ENCODE measurements around the gene LDB2.
"Not testable (repeated sequence)": the region's sequence is repeated elsewhere in the genome, so short reads cannot be mapped to it uniquely, and the experiment has no call there.

LDB2 gene

DNA sequence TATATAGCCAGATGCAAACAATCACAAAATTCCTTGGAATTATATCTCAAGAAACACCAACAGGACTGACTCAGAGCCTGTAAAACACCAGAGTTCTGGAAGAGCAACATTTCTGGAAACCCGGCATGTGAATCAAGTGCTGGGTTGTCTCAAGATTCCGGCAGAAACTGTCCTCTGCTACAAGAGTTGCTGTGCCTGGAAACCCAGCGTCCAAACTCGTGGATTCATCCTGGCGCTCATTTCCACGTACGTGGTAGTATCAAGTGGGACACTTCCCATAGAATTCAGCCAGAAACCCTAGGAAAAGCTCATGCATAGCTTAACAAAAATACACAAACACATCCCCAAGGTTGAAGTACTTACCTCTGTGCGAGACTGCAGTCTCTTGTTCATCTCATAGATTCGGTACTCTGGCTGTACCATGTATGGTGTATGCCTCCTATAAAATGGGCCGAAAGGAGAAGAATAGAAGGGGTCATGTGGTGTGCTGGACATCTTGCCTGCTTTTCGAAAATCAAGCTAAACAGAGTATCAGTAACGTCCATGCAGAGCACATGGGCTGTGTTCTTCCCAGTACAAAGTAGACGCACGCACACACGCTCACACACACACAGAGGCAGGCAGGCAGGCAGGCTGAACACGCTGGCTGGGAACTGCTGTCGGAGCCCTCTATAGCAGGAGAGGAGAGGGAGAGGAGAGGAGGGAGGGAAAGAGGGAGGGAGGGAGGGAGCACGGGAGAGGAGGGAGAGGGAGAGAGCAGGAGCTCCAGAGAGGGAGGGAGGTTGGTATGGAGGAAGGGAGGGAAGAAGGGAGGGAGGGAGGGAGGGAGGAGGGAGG lies at the start of gene LDB2:
Gene LDB2, minus strand, starts transcription at position 655 of the 837 bp plus-strand sequence.
- H3K4me3 ChIP-seq = peak within 1 kb of the TSS; percentile 18 to 42 (median 30)
- peak within 1 kb of the TSS in 18 of 21 experiments; percentile 16 to 80 (median 63) for H3K27ac ChIP-seq

DNA sequence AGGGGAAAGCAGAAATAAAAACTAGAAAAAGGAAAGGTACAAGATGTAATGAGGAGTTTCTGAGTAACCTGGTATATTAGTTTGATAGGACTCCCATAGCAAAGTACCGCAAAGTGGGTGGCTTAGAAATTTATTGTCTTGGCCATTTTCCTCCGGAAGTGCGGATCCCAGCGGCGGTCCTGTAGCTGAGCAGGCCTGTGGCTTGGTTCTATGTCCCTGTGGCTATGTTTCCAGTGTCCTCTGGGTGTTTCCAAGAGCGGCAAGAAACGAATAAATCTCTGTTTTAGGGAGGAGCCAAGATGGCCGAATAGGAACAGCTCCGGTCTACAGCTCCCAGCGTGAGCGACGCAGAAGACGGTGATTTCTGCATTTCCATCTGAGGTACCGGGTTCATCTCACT lies 44.0 kb upstream of the LDB2 start:
- H3K4me3 ChIP-seq = no peak overlapping the region
- H3K27ac ChIP-seq = no peak overlapping the region

- Histone ChIP-seq H3K4me3 (no peak overlapping the region), H3K27ac (no peak overlapping the region)
Measured at GRCh38 chr4:16939178-16939577, 40.7 kb upstream of the LDB2 start.

DNA sequence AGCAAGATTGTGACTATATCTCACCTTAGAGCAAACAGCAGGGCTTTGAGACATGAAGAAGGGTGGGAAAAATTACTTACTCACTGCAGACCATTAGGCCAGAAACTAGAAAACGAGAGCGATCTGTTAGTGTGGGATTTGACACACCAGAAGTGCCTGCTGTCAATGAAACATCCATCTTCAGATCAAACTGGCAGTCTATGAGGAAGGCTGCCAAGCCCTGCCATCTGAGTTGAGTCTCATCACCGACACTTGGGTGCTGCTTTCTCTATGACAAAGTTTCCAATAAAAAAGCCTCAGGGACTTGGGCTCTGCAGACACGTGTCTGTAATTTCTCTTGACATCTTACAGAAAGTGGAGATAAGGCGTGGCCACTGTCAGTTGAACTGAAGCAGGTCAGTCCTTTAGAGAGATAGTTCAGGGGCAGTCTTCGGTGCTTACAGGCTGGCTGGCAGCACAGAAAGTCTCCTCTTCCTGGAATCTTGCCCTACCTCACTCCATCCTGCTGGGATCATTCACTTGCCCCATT lies 40.1 kb upstream of the LDB2 start:
- no peak overlapping the region for H3K4me3 ChIP-seq
- no peak overlapping the region for H3K27ac ChIP-seq

GRCh38 chr4:16931339-16932305 lies 33.2 kb upstream of the LDB2 start:
- no peak overlapping the region for H3K4me3 ChIP-seq
- H3K27ac ChIP-seq = no peak overlapping the region

GRCh38 chr4:16926214-16926613 lies 27.8 kb upstream of the LDB2 start:
- no peak overlapping the region for H3K27ac ChIP-seq
- H3K4me3 ChIP-seq = no peak overlapping the region

DNA sequence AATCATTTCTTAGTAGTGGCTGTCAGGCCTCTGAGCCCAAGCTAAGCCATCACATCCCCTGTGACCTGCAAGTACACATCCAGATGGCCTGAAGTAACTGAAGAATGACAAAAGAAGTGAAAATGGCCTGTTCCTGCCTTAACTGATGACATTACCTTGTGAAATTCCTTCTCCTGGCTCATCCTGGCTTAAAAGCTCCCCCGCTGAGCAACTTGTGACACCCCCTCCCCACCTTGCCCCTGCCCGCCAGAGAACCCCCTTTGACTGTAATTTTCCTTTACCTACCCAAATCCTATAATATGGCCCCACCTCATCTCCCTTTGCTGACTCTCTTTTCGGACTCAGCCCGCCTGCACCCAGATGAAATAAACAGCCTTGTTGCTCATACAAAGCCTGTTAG lies 20.3 kb upstream of the LDB2 start:
- not testable (repeated sequence) for H3K4me3 ChIP-seq, H3K27ac ChIP-seq

GRCh38 chr4:16916719-16917337 lies 18.4 kb upstream of the LDB2 start:
- Histone ChIP-seq H3K27ac (no peak overlapping the region), H3K4me3 (no peak overlapping the region)

DNA sequence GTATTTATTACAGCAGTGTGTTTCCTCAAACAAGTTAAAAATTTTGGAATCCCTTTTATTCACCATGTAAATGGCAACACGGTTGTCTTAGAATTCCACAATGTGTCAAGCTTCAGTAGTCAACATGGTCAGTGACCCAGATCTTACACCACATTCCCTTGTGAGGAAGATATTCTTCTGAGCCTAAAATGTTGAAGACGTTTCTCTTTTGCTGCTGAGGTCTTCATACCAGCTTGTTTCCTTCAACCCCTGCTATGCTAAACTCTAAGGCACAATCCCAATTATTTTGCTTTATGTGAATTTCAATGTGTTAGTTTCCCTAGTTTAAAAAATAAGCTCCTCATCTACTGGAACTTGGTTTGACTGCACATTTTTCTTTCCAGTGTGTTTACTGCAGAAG lies 17.6 kb upstream of the LDB2 start:
- no peak overlapping the region for H3K4me3 ChIP-seq

DNA sequence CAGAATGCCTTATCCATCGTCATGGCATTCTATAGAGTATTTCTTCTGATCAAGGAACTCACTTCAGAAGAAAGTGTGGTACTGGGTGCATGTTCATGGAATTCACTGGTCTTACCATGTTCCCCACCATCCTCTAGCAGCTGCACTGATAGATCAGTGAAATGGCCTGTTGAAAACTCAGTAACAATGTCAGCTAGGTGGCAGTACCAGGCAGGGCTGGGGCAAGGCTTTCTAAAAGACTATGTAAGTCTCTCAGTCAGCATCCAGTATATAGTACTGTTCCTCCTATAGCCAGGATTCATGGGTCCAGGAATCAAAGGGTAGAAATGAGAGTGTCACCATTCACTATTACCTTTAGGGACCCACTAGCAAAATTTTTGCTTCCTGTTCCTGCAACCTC lies 15.8 kb upstream of the LDB2 start:
- H3K4me3 ChIP-seq = no peak overlapping the region

More for the DNA sequence above, 17.6 kb upstream of the LDB2 start:
- no peak overlapping the region for H3K27ac ChIP-seq

GRCh38 chr4:16912896-16913295 lies 14.5 kb upstream of the LDB2 start:
- Histone ChIP-seq H3K27ac (no peak overlapping the region), H3K4me3 (no peak overlapping the region)

More for the DNA sequence above, 15.8 kb upstream of the LDB2 start:
- no peak overlapping the region for H3K27ac ChIP-seq

- Histone ChIP-seq H3K27ac (no peak overlapping the region), H3K4me3 (no peak overlapping the region)
Measured at GRCh38 chr4:16909281-16909680, 10.8 kb upstream of the LDB2 start.

GRCh38 chr4:16908377-16909021 lies 10.1 kb upstream of the LDB2 start:
- Histone ChIP-seq H3K27ac (no peak overlapping the region), H3K4me3 (no peak overlapping the region)

DNA sequence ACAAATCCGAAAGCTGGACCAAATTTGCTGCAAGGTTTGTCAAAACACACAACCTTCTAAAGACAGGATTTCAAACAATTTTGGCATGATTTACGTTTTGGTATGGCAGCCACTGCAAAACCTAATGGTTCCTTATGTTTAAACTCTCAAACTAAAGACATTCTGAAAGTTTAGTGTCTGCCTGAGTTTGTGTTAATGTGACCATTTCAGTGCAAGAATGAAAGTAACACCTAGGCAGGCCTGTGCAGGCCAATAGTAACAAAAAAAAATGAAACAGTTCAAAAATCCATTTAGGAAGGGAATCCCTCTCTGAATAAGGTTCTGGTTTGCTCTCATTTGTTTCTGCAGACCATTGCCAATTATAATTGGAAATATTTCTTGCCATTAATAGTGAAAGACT lies 1.9 kb upstream of the LDB2 start:
- Histone ChIP-seq H3K27ac (no peak overlapping the region), H3K4me3 (no peak overlapping the region)

DNA sequence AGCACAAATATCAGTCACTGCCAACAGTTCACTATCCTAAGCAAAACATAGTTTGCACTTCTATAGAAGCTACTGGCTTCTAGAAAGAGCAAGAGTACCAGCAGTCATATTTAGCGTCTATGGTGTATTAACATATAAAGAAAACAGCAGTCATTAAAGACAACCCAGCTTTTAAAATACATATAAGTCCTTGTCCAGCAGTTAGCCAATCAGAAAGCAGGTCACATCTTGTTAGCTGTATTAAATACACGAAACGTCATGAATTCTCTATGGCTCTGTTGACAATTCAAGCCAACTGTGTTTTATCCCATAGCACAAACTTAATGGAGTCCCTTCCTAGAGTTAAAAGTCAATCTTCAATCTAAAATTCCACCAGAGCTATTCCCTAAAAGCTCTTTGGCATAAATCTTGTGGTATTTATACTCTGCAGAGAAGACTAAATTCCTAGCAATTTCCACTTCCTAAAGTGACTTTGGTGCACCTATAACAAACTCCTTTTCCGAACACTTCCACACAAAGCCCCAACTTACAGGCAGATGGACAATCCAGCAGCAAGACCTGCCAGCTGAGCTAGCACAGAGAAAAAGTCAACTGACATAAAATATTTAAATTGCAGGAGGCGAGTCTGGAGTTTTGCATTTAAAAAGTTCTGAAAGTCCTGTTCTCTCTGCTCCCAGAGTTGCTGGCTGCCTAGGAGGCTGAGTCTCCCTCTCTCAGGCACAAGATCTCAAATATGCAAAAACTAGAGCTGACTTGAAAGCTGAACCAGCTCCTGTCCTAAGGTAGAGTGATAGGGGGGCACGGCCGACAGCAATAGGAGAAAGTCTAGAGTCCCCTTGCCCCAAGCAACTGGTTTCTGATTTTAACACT lies 1.3 kb downstream of the LDB2 start:
- Histone ChIP-seq H3K27ac (peak overlapping the region in 18 of 21 experiments; percentile 15 to 80 (median 56)), H3K4me3 (peak overlapping the region; percentile 14 to 42 (median 30))

- H3K4me3 ChIP-seq = no peak overlapping the region
- H3K27ac ChIP-seq = peak overlapping the region in 11 of 21 experiments; percentile 13 to 81 (median 71)
Measured at GRCh38 chr4:16894406-16894805, 4.0 kb downstream of the LDB2 start.

DNA sequence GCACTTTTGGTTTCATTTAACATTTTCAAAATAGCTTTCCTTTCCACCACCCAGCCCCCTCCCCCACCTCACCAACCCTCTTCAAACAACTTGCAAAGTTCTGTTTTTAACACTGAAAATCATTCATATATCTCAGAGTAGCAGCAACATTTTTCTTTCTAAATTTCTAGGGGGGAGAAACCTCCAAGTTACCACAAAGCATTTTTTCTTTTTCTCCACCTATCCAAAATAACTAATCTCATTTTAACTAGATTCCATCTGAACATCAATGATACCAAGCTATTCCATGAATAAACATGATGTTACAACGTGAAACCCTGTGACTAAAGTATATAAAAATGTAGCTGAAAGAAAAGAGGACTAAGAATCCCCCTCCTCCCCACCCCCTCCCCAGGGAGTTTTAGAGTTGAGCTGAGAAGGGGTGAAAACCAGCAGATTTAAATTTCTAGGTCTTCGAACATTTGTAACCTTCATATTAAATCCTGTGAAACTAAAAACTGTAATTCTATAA lies 5.2 kb downstream of the LDB2 start:
- peak overlapping the region in 1 of 7 experiments; percentile 12 for H3K4me3 ChIP-seq
- H3K27ac ChIP-seq = peak overlapping the region in 17 of 21 experiments; percentile 18 to 81 (median 61)

DNA sequence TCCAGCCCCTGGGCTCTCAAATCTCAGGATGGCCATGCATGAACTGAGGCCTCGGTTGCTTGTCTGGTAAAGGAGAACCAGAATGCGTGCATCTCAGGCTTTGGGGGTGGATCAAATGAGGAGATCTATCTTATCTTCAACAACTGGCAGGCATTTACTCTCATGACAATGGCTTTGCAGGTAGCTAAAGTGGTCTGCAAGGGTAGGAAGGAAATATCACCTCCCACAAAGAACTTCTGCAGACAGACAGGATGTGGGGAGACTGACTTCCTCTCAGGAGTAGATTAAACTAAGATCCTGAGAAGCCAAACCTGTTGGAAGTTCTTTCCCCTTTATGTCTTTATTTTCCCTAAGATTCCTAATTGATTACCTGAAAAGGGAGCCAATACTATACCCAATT lies 7.8 kb downstream of the LDB2 start:
- Histone ChIP-seq H3K27ac (peak overlapping the region in 5 of 21 experiments; percentile 1 to 77 (median 10)), H3K4me3 (no peak overlapping the region)
